CD4-positive, alpha-beta T cell (primary cell): ENCODE data around the gene RBM45. TPM values are rescaled to one million over a fixed set of nuclear protein-coding genes. Genes with fewer than 3 reads are reported as not detected.
"Not testable (repeated sequence)": the region's sequence is repeated elsewhere in the genome, so short reads cannot be mapped to it uniquely, and the experiment has no call there.

Experiments used
- ATAC-seq: fragments of 200-7000 bp; cut with Tn5 transposase; one replicate; pipeline ENCODE4 v1.10.0; 2022; ENCODE audit warnings: mild to moderate bottlenecking; ENCODE audit not compliant: poor library complexity
- CTCF ChIA-PET: fragments of 350-600 bp; sonication (Branson Sonifier 250); formaldehyde crosslinking; loops from one replicate; lab custom pipeline; 2021; ENCODE audit warnings: antibody characterized with exemption, inconsistent platforms; lab: Charles Lee
- POLR2A ChIA-PET: fragments of 350-600 bp; sonication (Branson Sonifier 250); formaldehyde crosslinking; loops from one replicate; lab custom pipeline; 2021; ENCODE audit warnings: antibody characterized with exemption, inconsistent platforms; lab: Charles Lee
- DNase-seq, 14 experiments: peaks; one replicate each; pipeline ENCODE4 v3.0.0-alpha.2; 2013 to 2020; ENCODE audit warnings: mixed read lengths in 2 of 14
- H3K27ac ChIP-seq, 2 donors: one replicate each; pipeline versions ENCODE4 v1.5.1 to v1.7.0; 2013; ENCODE audit warnings: low read length in 2 of 2, low read depth in 1 of 2, mild to moderate bottlenecking in 1 of 2
- H3K27me3 ChIP-seq, 2 experiments: 1 replicate in 1 of 2; 2 replicates in 1 of 2; pipeline versions ENCODE4 v1.6.1 to v1.7.0; 2013; ENCODE audit warnings: low read length in 2 of 2, control low read depth in 1 of 2, mild to moderate bottlenecking in 1 of 2, moderate library complexity in 1 of 2; ENCODE audit not compliant: insufficient read depth in 2 of 2, control insufficient read depth in 1 of 2
- H3K36me3 ChIP-seq: one replicate; pipeline ENCODE4 v1.6.1; 2013; ENCODE audit warnings: low read length, control low read depth; ENCODE audit not compliant: insufficient read depth
- H3K4me1 ChIP-seq: one replicate; pipeline ENCODE4 v1.6.1; 2013; ENCODE audit warnings: low read length, control low read depth; ENCODE audit not compliant: insufficient read depth
- H3K4me3 ChIP-seq: one replicate; pipeline ENCODE4 v1.5.1; 2013; ENCODE audit warnings: mild to moderate bottlenecking, low read length, moderate library complexity
- H3K9me3 ChIP-seq, 2 experiments: 1 replicate in 1 of 2; 2 replicates in 1 of 2; pipeline versions ENCODE4 v1.6.1 to v1.7.0; 2013; ENCODE audit warnings: low read length in 2 of 2, mild to moderate bottlenecking in 2 of 2, control low read depth in 1 of 2, moderate library complexity in 1 of 2; ENCODE audit not compliant: control insufficient read depth in 1 of 2, insufficient read depth in 1 of 2
- H3K27ac Mint-ChIP-seq: one replicate; pipeline ENCODE4 v1.8.0; 2020; ENCODE audit warnings: mixed read lengths
- H3K27me3 Mint-ChIP-seq: one replicate; pipeline ENCODE4 v1.8.0; 2021; ENCODE audit warnings: mixed read lengths
- H3K36me3 Mint-ChIP-seq: one replicate; pipeline ENCODE4 v1.8.0; 2021; ENCODE audit warnings: low read depth, mixed read lengths
- H3K4me1 Mint-ChIP-seq: one replicate; pipeline ENCODE4 v1.8.0; 2021; ENCODE audit warnings: low read depth, mixed read lengths
- H3K4me3 Mint-ChIP-seq: one replicate; pipeline ENCODE4 v1.8.0; 2020; ENCODE audit warnings: mild to moderate bottlenecking, mixed read lengths
- H3K9me3 Mint-ChIP-seq: one replicate; pipeline ENCODE4 v1.8.0; 2020; ENCODE audit warnings: mixed read lengths
- intact Hi-C, 2 experiments: fragments of 100-400 bp; cut with DNase I in 1 of 2; cut with micrococcal nuclease in 1 of 2; formaldehyde crosslinking; loops; one replicate each; pipeline versions ENCODE4 v1.15.1 to v1.9.0; 2023 to 2025; cut with DNase I, micrococcal nuclease
- total RNA-seq, 174 experiments: library from RNA in 2 of 174; stranded (reverse) in 2 of 174; gene quantifications; one replicate each; pipeline ENCODE4 v1.2.3 and lab custom pipeline; 2021 to 2026
- TF ChIP-seq, protein P1 (sequence below): fragments of 200-600 bp; IDR thresholded peaks from one replicate; pipeline ENCODE4 v1.8.0; 2022; ENCODE audit warnings: antibody characterized with exemption, mild to moderate bottlenecking

RBM45 gene
- total RNA-seq, 2 experiments from 2014 or later: 6.9 to 9.5 TPM

DNA sequence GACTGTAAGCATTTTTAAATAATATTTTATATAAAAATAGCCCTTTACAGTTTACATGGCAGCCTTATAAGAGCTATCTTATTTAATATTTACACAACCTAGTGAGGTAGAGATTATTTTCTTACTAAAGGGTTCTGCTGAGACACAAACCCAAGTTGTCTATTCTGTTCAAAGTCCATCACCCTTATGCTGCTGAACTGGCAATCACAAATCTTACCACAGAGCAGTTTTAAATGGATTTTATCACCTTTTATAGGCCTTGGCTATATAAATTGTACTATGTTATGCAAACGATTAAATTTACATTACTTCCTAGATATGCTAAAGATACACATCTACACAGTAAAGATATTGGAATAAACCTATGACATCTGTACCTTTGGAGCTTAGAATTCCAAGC is 40.7 kb downstream of the RBM45 start:
- Mint-ChIP-seq H3K9me3 (no peaks in the 10 kb centered on the region), H3K27me3 (peaks cover 42% of the 10 kb centered on the region), H3K36me3 (no peaks in the 10 kb centered on the region), H3K4me3 (no peak overlapping the region), H3K4me1 (no peaks in the 10 kb centered on the region), H3K27ac (no peak overlapping the region)
- H3K36me3 ChIP-seq: no peaks in the 10 kb centered on the region
- no peaks in the 10 kb centered on the region for H3K4me1 ChIP-seq
- CTCF ChIA-PET: no interaction called here
- TF ChIP-seq, protein P1, sequence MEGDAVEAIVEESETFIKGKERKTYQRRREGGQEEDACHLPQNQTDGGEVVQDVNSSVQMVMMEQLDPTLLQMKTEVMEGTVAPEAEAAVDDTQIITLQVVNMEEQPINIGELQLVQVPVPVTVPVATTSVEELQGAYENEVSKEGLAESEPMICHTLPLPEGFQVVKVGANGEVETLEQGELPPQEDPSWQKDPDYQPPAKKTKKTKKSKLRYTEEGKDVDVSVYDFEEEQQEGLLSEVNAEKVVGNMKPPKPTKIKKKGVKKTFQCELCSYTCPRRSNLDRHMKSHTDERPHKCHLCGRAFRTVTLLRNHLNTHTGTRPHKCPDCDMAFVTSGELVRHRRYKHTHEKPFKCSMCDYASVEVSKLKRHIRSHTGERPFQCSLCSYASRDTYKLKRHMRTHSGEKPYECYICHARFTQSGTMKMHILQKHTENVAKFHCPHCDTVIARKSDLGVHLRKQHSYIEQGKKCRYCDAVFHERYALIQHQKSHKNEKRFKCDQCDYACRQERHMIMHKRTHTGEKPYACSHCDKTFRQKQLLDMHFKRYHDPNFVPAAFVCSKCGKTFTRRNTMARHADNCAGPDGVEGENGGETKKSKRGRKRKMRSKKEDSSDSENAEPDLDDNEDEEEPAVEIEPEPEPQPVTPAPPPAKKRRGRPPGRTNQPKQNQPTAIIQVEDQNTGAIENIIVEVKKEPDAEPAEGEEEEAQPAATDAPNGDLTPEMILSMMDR: no peak
- no peak overlapping the region for H3K27ac ChIP-seq
- peaks cover 0 to 3% of the 10 kb centered on the region in 2 experiments for H3K9me3 ChIP-seq
- POLR2A ChIA-PET: no interaction called here
- no peak for DNase-seq
- H3K4me3 ChIP-seq: no peak overlapping the region
- peaks cover 4 to 13% of the 10 kb centered on the region in 2 experiments for H3K27me3 ChIP-seq
- intact Hi-C loops: no loop called here
- no peak for ATAC-seq

DNA sequence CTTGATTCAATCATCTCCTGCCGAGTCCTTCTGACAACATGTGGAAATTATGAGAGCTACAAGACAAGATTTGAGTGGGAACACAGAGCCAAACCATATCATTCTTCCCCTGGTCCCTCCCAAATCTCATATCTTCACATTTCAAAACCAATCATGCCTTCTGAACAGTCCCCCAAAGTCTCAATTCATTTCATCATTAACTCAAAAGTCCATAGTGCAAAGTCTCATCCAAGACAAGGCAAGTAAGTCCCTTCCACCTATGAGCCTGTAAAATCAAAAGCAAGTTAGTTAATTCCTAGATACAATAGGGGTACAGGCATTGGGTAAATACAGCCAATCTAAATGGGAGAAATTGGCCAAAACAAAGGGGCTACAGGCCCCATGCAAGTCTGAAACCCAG is 41.6 kb downstream of the RBM45 start:
- DNase-seq, H3K27ac ChIP-seq, H3K36me3 Mint-ChIP-seq, ATAC-seq, H3K36me3 ChIP-seq, H3K4me1 ChIP-seq, H3K4me1 Mint-ChIP-seq, H3K9me3 Mint-ChIP-seq, intact Hi-C loops, POLR2A ChIA-PET, CTCF ChIA-PET, H3K27ac Mint-ChIP-seq, H3K9me3 ChIP-seq, H3K4me3 ChIP-seq, H3K4me3 Mint-ChIP-seq: not testable (repeated sequence)
- peaks cover 4 to 13% of the 10 kb centered on the region in 2 experiments for H3K27me3 ChIP-seq
- peaks cover 41% of the 10 kb centered on the region for H3K27me3 Mint-ChIP-seq

DNA sequence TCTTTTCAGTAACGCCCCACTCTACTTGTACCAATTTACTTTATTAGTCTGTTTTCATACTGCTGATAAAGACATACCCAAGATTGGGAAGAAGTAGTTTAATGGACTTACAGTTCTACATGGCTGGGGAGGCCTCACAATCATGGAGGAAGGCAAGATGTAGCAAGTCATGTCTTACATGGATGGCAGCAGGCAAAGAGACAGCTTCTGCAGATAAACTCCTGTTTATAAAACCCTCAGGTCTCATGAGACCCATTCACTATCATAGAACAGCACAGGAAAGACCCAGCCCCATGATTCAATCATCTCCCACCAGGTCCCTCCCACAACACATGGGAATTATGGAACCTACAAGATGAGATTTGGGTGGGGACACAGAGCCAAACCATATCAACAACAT is 43.3 kb downstream of the RBM45 start:
- ChIA-PET CTCF (no interaction called here), POLR2A (no interaction called here)
- TF ChIP-seq, protein P1: no peak

DNA sequence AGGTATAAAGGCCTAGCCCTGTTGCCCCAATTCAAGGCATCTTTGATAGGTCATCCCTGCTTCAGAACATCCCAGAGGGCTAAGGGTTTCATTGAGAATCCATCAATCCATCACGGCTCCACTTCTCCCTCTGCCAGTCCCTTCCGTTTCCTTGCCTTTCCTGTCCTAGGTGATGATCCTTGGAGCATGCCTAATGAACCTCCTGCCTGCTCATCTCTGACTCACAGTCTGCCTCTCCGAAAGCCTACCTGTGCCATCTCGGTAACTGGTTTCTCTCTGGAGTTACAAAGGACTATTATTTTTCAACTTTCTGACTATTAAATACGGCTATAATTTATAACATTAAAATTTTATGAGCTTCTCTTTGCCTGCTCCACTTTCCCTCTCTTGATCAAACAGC is 45.3 kb downstream of the RBM45 start:
- H3K4me3 Mint-ChIP-seq: no peak overlapping the region
- Histone ChIP-seq H3K4me3 (no peak overlapping the region), H3K9me3 (peaks cover 0 to 3% of the 10 kb centered on the region in 2 experiments), H3K27ac (no peak overlapping the region), H3K4me1 (no peaks in the 10 kb centered on the region), H3K27me3 (peaks cover 0 to 3% of the 10 kb centered on the region in 2 experiments), H3K36me3 (no peaks in the 10 kb centered on the region)
- H3K4me1 Mint-ChIP-seq: no peaks in the 10 kb centered on the region
- H3K9me3 Mint-ChIP-seq: no peaks in the 10 kb centered on the region
- ATAC-seq (no peak), DNase-seq (no peak)
- TF ChIP-seq, protein P1: no peak
- peaks cover 38% of the 10 kb centered on the region for H3K27me3 Mint-ChIP-seq
- intact Hi-C loops: no loop called here
- POLR2A ChIA-PET: no interaction called here
- CTCF ChIA-PET: no interaction called here
- no peaks in the 10 kb centered on the region for H3K36me3 Mint-ChIP-seq
- no peak overlapping the region for H3K27ac Mint-ChIP-seq

More for the DNA sequence above, 43.3 kb downstream of the RBM45 start:
- ATAC-seq (no peak), DNase-seq (no peak)
- no peak overlapping the region for H3K4me3 Mint-ChIP-seq
- peaks cover 30% of the 10 kb centered on the region for H3K27me3 Mint-ChIP-seq
- Histone ChIP-seq H3K36me3 (no peaks in the 10 kb centered on the region), H3K9me3 (peaks cover 0 to 3% of the 10 kb centered on the region in 2 experiments), H3K4me3 (no peak overlapping the region), H3K4me1 (no peaks in the 10 kb centered on the region), H3K27ac (no peak overlapping the region), H3K27me3 (peaks cover 0 to 4% of the 10 kb centered on the region in 2 experiments)
- H3K36me3 Mint-ChIP-seq: no peaks in the 10 kb centered on the region
- no peak overlapping the region for H3K27ac Mint-ChIP-seq
- H3K4me1 Mint-ChIP-seq: no peaks in the 10 kb centered on the region
- intact Hi-C loops: no loop called here
- no peaks in the 10 kb centered on the region for H3K9me3 Mint-ChIP-seq
